PC-3 (cell line): ENCODE data around the gene RPL10A.

Experiments
- EZH2 ChIP-seq: fragments of 300-600 bp; sonication (generic); IDR thresholded peaks from one replicate; pipeline ENCODE4 v1.6.1; 2017; ENCODE audit warnings: antibody characterized with exemption, mild to moderate bottlenecking, low read length; ENCODE audit not compliant: unreplicated experiment
- EZH2phosphoT487 ChIP-seq: fragments of 300-600 bp; sonication (generic); IDR thresholded peaks from 2 replicates; pipeline ENCODE4 v1.6.1; 2018; ENCODE audit warnings: mild to moderate bottlenecking, antibody characterized with exemption, low read length, borderline replicate concordance
- TF ChIP-seq, protein P1 (sequence below): fragments of 300-600 bp; sonication (generic); conservative IDR thresholded peaks from 2 replicates; pipeline ENCODE4 v1.5.1; 2017; ENCODE audit warnings: antibody characterized with exemption, low read depth, mild to moderate bottlenecking, low read length

DNA sequence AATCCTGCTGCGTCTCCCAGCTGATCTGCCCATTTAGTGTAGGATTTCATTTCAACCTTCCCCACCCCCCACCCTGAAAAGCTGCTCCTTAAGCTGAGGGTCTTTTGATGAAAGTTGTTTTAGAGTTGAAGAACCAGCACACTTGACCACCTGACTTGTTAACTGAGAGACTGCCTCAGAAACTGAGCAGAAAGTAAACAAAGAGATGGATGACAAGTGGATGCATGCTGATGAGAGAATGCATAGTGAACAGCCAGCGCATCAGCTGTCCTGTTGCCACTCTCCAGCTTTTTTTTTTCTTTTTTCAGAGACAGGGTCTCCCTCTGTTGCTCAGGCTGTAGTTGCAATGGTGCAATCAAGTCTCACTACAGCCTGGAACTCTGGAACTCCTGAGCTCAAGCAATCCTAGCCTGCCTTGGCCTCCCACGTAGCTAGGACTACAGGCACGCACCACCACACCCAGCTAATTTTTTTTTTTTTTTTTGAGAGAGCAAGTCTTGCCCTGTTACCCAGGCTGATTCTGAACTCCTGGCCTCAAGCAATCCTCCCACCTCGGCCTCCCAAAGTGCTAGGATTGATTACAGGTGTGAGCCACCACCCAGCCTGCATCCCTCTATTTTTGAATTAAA, 9.5 kb downstream of the RPL10A start:
- TF ChIP-seq, protein P1, sequence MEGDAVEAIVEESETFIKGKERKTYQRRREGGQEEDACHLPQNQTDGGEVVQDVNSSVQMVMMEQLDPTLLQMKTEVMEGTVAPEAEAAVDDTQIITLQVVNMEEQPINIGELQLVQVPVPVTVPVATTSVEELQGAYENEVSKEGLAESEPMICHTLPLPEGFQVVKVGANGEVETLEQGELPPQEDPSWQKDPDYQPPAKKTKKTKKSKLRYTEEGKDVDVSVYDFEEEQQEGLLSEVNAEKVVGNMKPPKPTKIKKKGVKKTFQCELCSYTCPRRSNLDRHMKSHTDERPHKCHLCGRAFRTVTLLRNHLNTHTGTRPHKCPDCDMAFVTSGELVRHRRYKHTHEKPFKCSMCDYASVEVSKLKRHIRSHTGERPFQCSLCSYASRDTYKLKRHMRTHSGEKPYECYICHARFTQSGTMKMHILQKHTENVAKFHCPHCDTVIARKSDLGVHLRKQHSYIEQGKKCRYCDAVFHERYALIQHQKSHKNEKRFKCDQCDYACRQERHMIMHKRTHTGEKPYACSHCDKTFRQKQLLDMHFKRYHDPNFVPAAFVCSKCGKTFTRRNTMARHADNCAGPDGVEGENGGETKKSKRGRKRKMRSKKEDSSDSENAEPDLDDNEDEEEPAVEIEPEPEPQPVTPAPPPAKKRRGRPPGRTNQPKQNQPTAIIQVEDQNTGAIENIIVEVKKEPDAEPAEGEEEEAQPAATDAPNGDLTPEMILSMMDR, result no peak
- TF ChIP-seq EZH2, result no peak
- TF ChIP-seq EZH2phosphoT487, result no peak
